Measurements from ENCODE around the gene TAX1BP3.

DNA sequence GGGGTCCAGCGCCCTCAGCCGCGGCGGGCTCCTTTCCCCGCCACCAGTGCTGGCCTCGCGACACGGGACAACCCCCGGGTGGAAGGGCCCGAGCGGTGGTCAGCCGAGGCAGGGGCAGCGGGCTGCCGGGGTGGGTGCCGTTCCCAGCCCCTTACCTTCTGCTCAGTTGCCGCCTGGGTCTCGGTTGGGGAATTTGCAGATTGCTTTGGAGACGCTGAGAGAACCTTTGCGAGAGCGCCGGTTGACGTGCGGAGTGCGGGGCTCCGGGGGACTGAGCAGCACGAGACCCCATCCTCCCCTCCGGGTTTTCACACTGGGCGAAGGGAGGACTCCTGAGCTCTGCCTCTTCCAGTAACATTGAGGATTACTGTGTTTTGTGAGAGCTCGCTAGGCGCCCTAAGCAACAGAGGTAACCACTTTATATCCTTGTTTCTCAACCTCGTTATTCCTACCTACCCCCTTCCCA lies 31.4 kb downstream of the TAX1BP3 start:
- TF ChIP-seq POLR2A (IDR thresholded peaks at IDR 0.05): no peak
- TF ChIP-seq, protein P1, sequence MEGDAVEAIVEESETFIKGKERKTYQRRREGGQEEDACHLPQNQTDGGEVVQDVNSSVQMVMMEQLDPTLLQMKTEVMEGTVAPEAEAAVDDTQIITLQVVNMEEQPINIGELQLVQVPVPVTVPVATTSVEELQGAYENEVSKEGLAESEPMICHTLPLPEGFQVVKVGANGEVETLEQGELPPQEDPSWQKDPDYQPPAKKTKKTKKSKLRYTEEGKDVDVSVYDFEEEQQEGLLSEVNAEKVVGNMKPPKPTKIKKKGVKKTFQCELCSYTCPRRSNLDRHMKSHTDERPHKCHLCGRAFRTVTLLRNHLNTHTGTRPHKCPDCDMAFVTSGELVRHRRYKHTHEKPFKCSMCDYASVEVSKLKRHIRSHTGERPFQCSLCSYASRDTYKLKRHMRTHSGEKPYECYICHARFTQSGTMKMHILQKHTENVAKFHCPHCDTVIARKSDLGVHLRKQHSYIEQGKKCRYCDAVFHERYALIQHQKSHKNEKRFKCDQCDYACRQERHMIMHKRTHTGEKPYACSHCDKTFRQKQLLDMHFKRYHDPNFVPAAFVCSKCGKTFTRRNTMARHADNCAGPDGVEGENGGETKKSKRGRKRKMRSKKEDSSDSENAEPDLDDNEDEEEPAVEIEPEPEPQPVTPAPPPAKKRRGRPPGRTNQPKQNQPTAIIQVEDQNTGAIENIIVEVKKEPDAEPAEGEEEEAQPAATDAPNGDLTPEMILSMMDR (IDR thresholded peaks at IDR 0.05): no peak

Data from heart left ventricle (tissue), 13 donors.